HepG2 (cell line): Measurements from ENCODE around the gene SNPH. TPM values are rescaled to one million over a fixed set of nuclear protein-coding genes. Genes with fewer than 3 reads are reported as not detected.

Experiments used
- ATAC-seq: fragments of 200-7000 bp; cut with Tn5 transposase; 3 replicates; pipeline ENCODE4 v1.9.1; 2020; ENCODE audit warnings: mild to moderate bottlenecking, moderate library complexity
- BruUV-seq: library from RNA; stranded (reverse); fragments of 400-500 nt; replicated peaks from 2 replicates; lab custom pipeline; 2021; lab: Mats Ljungman, UMichigan
- CTCF ChIA-PET: fragments of 300-600 bp; formaldehyde crosslinking; extraction: SDS; loops from one replicate; lab custom pipeline; 2021; ENCODE audit warnings: low total read pairs, inconsistent platforms, low intra/inter-chr PET ratio; lab: Yijun Ruan, JAX
- POLR2A ChIA-PET: fragments of 350-600 bp; sonication (Branson Sonifier 250); formaldehyde crosslinking; loops from one replicate; lab custom pipeline; 2020; ENCODE audit warnings: antibody characterized with exemption, inconsistent platforms; lab: Yijun Ruan, JAX
- DNase-seq: peaks from one replicate; pipeline ENCODE4 v3.0.0-alpha.2; 2015; ENCODE audit warnings: low spot score
- FAIRE-seq: peaks from 3 replicates; lab custom pipeline; 2011; peaks lifted over from hg19 to GRCh38; lab: Jason Lieb, UNC
- H2AFZ ChIP-seq: one replicate; pipeline ENCODE4 v1.6.1; 2011; ENCODE audit warnings: low read length, inconsistent platforms
- H3K27ac ChIP-seq: fragments of 300-600 bp; 3 replicates; pipeline ENCODE4 v1.8.0; 2011; ENCODE audit warnings: mixed run types, mild to moderate bottlenecking, mixed read lengths, low read length, inconsistent platforms; ENCODE audit not compliant: insufficient read depth; ENCODE audit errors: extremely low read length
- H3K27me3 ChIP-seq, 2 experiments: fragments of 200-600 bp in 1 of 2; 2 replicates in 1 of 2; 3 replicates in 1 of 2; pipeline versions ENCODE4 v1.6.0 to v1.8.0; 2011; ENCODE audit warnings: low read length in 2 of 2, mild to moderate bottlenecking in 2 of 2, moderate library complexity in 2 of 2, inconsistent platforms in 1 of 2; ENCODE audit not compliant: insufficient read depth in 2 of 2, control insufficient read depth in 1 of 2
- H3K36me3 ChIP-seq, 2 experiments: fragments of 200-600 bp in 1 of 2; replicated peaks in 1 of 2; 2 replicates in 1 of 2; 3 replicates in 1 of 2; pipeline versions ENCODE4 v1.5.1 to v1.8.0; 2011; ENCODE audit warnings: low read length in 2 of 2, inconsistent platforms in 1 of 2; ENCODE audit not compliant: insufficient read depth in 2 of 2, control insufficient read depth in 1 of 2
- H3K4me1 ChIP-seq: 2 replicates; pipeline ENCODE4 v1.5.1; 2012; ENCODE audit warnings: low read length, inconsistent platforms; ENCODE audit not compliant: insufficient read depth
- H3K4me2 ChIP-seq: 2 replicates; pipeline ENCODE4 v1.6.0; 2011; ENCODE audit warnings: low read depth, low read length, inconsistent platforms
- H3K4me3 ChIP-seq, 3 experiments: fragments of 200-600 bp in 1 of 3; sonication (generic), shearing (Covaris generic) in 1 of 3; replicated peaks in 1 of 3; 2 replicates each; pipeline ENCODE4 v1.5.1; 2011 to 2016; ENCODE audit warnings: low read length in 3 of 3, inconsistent platforms in 2 of 3, low read depth in 2 of 3, mild to moderate bottlenecking in 2 of 3, control low read depth in 1 of 3, mixed read lengths in 1 of 3; ENCODE audit not compliant: insufficient read depth in 1 of 3
- H3K79me2 ChIP-seq: one replicate; pipeline ENCODE4 v1.6.1; 2011; ENCODE audit warnings: low read length, inconsistent platforms; ENCODE audit not compliant: insufficient read depth
- H3K9ac ChIP-seq: 2 replicates; pipeline ENCODE4 v1.6.0; 2011; ENCODE audit warnings: mild to moderate bottlenecking, low read depth, low read length, inconsistent platforms; ENCODE audit not compliant: insufficient read depth
- H3K9me3 ChIP-seq: 2 replicates; pipeline ENCODE4 v1.5.1; 2012; ENCODE audit warnings: mild to moderate bottlenecking, low read length
- H4K20me1 ChIP-seq: 2 replicates; pipeline ENCODE4 v1.6.0; 2011; ENCODE audit warnings: inconsistent platforms, mild to moderate bottlenecking, low read length, moderate library complexity; ENCODE audit not compliant: insufficient read depth
- ATF7 ChIP-seq, 2 experiments: fragments of 450-650 bp in 1 of 2; sonication (generic) in 1 of 2; formaldehyde crosslinking in 1 of 2; IDR thresholded peaks; 2 replicates each; pipeline versions ENCODE4 v1.4.0 to v1.6.1; 2016 to 2020; ENCODE audit warnings: antibody characterized with exemption in 1 of 2, mild to moderate bottlenecking in 1 of 2, missing genetic modification reagents in 1 of 2
- FOXP1 ChIP-seq, 2 experiments: fragments of 450-650 bp in 1 of 2; IDR thresholded peaks; 2 replicates each; pipeline ENCODE4 v1.6.1; 2017 to 2018; ENCODE audit warnings: antibody characterized with exemption in 1 of 2
- HCFC1 ChIP-seq: fragments of 150-350 bp; IDR thresholded peaks from 2 replicates; pipeline ENCODE4 v1.6.1; 2014; ENCODE audit warnings: low read depth, low read length
- KAT7 ChIP-seq: IDR thresholded peaks from 2 replicates; pipeline ENCODE4 v1.6.1; 2018; ENCODE audit warnings: borderline replicate concordance, missing compliant biosample characterization
- POLR2G ChIP-seq: fragments of 200-400 bp; formaldehyde crosslinking; IDR thresholded peaks from 2 replicates; pipeline ENCODE4 v1.6.1; 2018; ENCODE audit warnings: mild to moderate bottlenecking, low read depth, low read length, moderate library complexity
- SRY ChIP-seq: sonication (generic); formaldehyde crosslinking; IDR thresholded peaks from 2 replicates; pipeline ENCODE4 v1.8.0; 2022; ENCODE audit warnings: mild to moderate bottlenecking, missing genetic modification reagents
- TMF1 ChIP-seq: sonication (generic); formaldehyde crosslinking; IDR thresholded peaks from 2 replicates; pipeline ENCODE4 v1.8.1; 2022; ENCODE audit warnings: low read depth, missing genetic modification reagents
- ZBTB7A ChIP-seq: sonication (generic); formaldehyde crosslinking; IDR thresholded peaks from 2 replicates; pipeline ENCODE4 v1.8.0; 2022; ENCODE audit warnings: mild to moderate bottlenecking, missing genetic modification reagents
- ZMAT3 ChIP-seq: sonication (generic); formaldehyde crosslinking; conservative IDR thresholded peaks from 2 replicates; pipeline ENCODE4 v1.7.0; 2021; ENCODE audit warnings: missing genetic modification reagents
- ZNF326 ChIP-seq: sonication (generic); formaldehyde crosslinking; IDR thresholded peaks from 2 replicates; pipeline ENCODE4 v1.4.0; 2020; ENCODE audit warnings: missing genetic modification reagents, borderline replicate concordance
- ZNF432 ChIP-seq: sonication (generic); formaldehyde crosslinking; IDR thresholded peaks from 2 replicates; pipeline ENCODE4 v1.5.0; 2020; ENCODE audit warnings: missing genetic modification reagents, mild to moderate bottlenecking, borderline replicate concordance
- ZNF484 ChIP-seq: sonication (generic); formaldehyde crosslinking; IDR thresholded peaks from 2 replicates; pipeline ENCODE4 v1.5.1; 2020; ENCODE audit warnings: mild to moderate bottlenecking, low read depth, missing genetic modification reagents, borderline replicate concordance
- ZNF576 ChIP-seq: sonication (generic); formaldehyde crosslinking; IDR thresholded peaks from 2 replicates; pipeline ENCODE4 v1.4.0; 2020; ENCODE audit warnings: mild to moderate bottlenecking, missing genetic modification reagents
- ZNF652 ChIP-seq: IDR thresholded peaks from 2 replicates; pipeline ENCODE4 v1.6.1; 2016; ENCODE audit warnings: low read depth, borderline replicate concordance
- ZNF747 ChIP-seq: sonication (generic); formaldehyde crosslinking; IDR thresholded peaks from 2 replicates; pipeline ENCODE4 v1.8.1; 2023; ENCODE audit warnings: missing genetic modification reagents, mild to moderate bottlenecking, borderline replicate concordance
- ZNF75D ChIP-seq: sonication (generic); formaldehyde crosslinking; IDR thresholded peaks from 2 replicates; pipeline ENCODE4 v1.8.1; 2023; ENCODE audit warnings: missing genetic modification reagents, mild to moderate bottlenecking, borderline replicate concordance
- ZNF761 ChIP-seq: sonication (generic); formaldehyde crosslinking; conservative IDR thresholded peaks from 2 replicates; pipeline ENCODE4 v1.4.0; 2020; ENCODE audit warnings: mild to moderate bottlenecking, missing genetic modification reagents
- ZNF841 ChIP-seq: sonication (generic); formaldehyde crosslinking; IDR thresholded peaks from 2 replicates; pipeline ENCODE4 v1.8.1; 2023; ENCODE audit warnings: missing genetic modification reagents, borderline replicate concordance
- WGBS: methylation state at CpG from one replicate; pipeline ENCODE4 v1.1.6; 2017; ENCODE audit warnings: low lambda C conversion rate; 5-methylcytosine and 5-hydroxymethylcytosine counted together
- in situ Hi-C: cut with HindIII; loops from 2 replicates; pipeline ENCODE4 v1.10.0; 2017; ENCODE audit warnings: low pct_unique_long_range_greater_than_20kb; ENCODE audit not compliant: extremely low pct_ligation_motif_present
- intact Hi-C: fragments of 100-400 bp; cut with micrococcal nuclease; formaldehyde crosslinking; loops from one replicate; pipeline ENCODE4 v1.10.0; 2022; ENCODE audit not compliant: unreplicated experiment
- polyA plus RNA-seq, 8 experiments: library from polyadenylated mRNA; depleted of rRNA in 3 of 8; stranded (reverse) in 7 of 8; unstranded in 1 of 8; fragments of >200 nt; fragmentation: Illumina TruSeq in 4 of 8; extraction: Trizol in 4 of 8; gene quantifications; 2 replicates each; pipeline versions ENCODE4 v1.2.1 to v1.2.3, GENCODE V29; 2011 to 2016; ENCODE audit warnings: low read depth in 4 of 8, missing spikeins in 1 of 8, mixed read lengths in 1 of 8; ENCODE audit not compliant: insufficient read depth in 1 of 8
- total RNA-seq, 5 experiments: library from RNA; depleted of rRNA; stranded (reverse); fragments of >200 nt; fragmentation: Illumina TruSeq; extraction: Trizol; gene quantifications; 2 replicates each; pipeline ENCODE4 v1.2.3, GENCODE V29; 2016; ENCODE audit warnings: low read depth in 1 of 5
- TF ChIP-seq, protein P1 (sequence below): sonication (generic); formaldehyde crosslinking; IDR thresholded peaks from 2 replicates; pipeline ENCODE4 v1.5.0; 2020; ENCODE audit warnings: missing genetic modification reagents

SNPH gene
- total and polyA plus RNA-seq, 2 of the 13 experiments (the other 11 are each of a cell fraction or from before 2014, with no cell fraction given) = 0.09 TPM; not detected in 1

DNA sequence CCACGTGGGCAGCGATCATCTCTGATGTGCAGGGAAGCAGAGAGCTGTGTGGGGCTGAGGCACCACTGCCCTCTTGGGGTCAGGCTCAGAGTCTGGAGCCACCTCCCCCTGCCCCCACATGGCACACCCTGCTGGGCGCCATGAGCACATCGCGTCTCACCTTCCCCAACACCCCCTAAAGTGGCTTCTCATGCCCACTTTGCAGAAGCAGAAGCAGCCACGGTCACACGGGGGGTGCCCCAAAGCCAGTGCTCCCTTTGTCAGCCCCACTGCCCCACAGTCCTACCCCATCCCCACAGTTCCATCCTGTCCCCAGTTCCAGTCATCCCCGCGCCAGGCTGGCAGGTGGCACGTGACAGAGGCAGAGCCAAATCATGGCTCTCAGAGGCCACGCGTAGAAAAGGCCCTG, 43.3 kb downstream of the SNPH start:
- Histone ChIP-seq H4K20me1 (no peaks in the 10 kb centered on the region), H3K9me3 (no peaks in the 10 kb centered on the region), H3K27ac (no peak overlapping the region), H3K4me1 (0 out of 2 replicates have a peak, but pooled peaks cover 6% of the 10 kb centered on the region), H3K4me2 (no peak overlapping the region), H3K4me3 (no peak overlapping the region), H3K27me3 (peaks cover 10 to 23% of the 10 kb centered on the region in 2 experiments; a peak in 4 of 5 replicates), H3K9ac (no peak overlapping the region), H2AFZ (no peak overlapping the region), H3K36me3 (no peaks in the 10 kb centered on the region), H3K79me2 (no peaks in the 10 kb centered on the region)
- BruUV-seq = no TSS peak
- in situ Hi-C loops = no loop called here
- intact Hi-C loops = no loop called here
- FAIRE-seq (no peak), DNase-seq (no peak), ATAC-seq (no peak)
- 75% methylated on average over 11 of the region's 12 CpGs for WGBS
- ChIA-PET CTCF (interaction anchor here (1.1 kb wide), 1 partner anchor 128 kb away, joined by 3 read pairs; no protein-coding TSS in a partner anchor), POLR2A (interaction anchor here (1.8 kb wide), 1 partner anchor 16 kb away, joined by 7 read pairs; no protein-coding TSS in a partner anchor)
- no peak for TF ChIP-seq ZNF841 (CRISPR knock-in tag)
- TF ChIP-seq ZNF652 (CRISPR knock-in tag) = no peak
- TF ChIP-seq HCFC1 = no peak
- no peak for TF ChIP-seq ZNF747
- no peak for TF ChIP-seq TMF1 (CRISPR knock-in tag)
- no peak for TF ChIP-seq ZNF484

GRCh38 chr20:1310071-1310470, 44.0 kb downstream of the SNPH start:
- no peak overlapping the region for H3K4me3 ChIP-seq
- no peak overlapping the region for H3K27ac ChIP-seq
- no peak for FAIRE-seq
- H3K4me1 ChIP-seq = 0 out of 2 replicates have a peak, but pooled peaks cover 6% of the 10 kb centered on the region
- no peaks in the 10 kb centered on the region for H4K20me1 ChIP-seq
- H3K4me2 ChIP-seq = no peak overlapping the region
- ChIA-PET CTCF (interaction anchor here (1.1 kb wide), 1 partner anchor 128 kb away, joined by 3 read pairs; no protein-coding TSS in a partner anchor), POLR2A (no interaction called here)
- WGBS = 12% methylated on average over 9 of the region's 9 CpGs
- ATAC-seq = no peak
- H3K9me3 ChIP-seq = no peaks in the 10 kb centered on the region
- peaks cover 9 to 18% of the 10 kb centered on the region in 2 experiments; a peak in 4 of 5 replicates for H3K27me3 ChIP-seq
- in situ Hi-C loops (loop anchor here (5.0 kb wide), 1 partner anchor 132 kb away; no protein-coding TSS in a partner anchor), intact Hi-C loops (no loop called here)
- H3K79me2 ChIP-seq = no peaks in the 10 kb centered on the region
- H3K9ac ChIP-seq = no peak overlapping the region
- H2AFZ ChIP-seq = no peak overlapping the region
- H3K36me3 ChIP-seq = no peaks in the 10 kb centered on the region
- no peak for DNase-seq
- BruUV-seq = no TSS peak
- TF ChIP-seq KAT7 (CRISPR knock-in tag) = no peak
- TF ChIP-seq, protein P1, sequence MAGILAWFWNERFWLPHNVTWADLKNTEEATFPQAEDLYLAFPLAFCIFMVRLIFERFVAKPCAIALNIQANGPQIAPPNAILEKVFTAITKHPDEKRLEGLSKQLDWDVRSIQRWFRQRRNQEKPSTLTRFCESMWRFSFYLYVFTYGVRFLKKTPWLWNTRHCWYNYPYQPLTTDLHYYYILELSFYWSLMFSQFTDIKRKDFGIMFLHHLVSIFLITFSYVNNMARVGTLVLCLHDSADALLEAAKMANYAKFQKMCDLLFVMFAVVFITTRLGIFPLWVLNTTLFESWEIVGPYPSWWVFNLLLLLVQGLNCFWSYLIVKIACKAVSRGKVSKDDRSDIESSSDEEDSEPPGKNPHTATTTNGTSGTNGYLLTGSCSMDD (CRISPR knock-in tag) = no peak
- no peak for TF ChIP-seq ZNF432
- TF ChIP-seq ZNF75D = no peak
- TF ChIP-seq ZNF576 (CRISPR knock-in tag) = no peak
- TF ChIP-seq ZNF326 (CRISPR knock-in tag) = no peak
- no peak for TF ChIP-seq SRY (CRISPR knock-in tag)
- TF ChIP-seq ZMAT3 = no peak
- TF ChIP-seq ZNF761 (CRISPR knock-in tag) = no peak
- TF ChIP-seq ZBTB7A (CRISPR knock-in tag) = no peak
- no peak for TF ChIP-seq ATF7 (IDR thresholded peaks at IDR 0.05)
- TF ChIP-seq ATF7 (CRISPR knock-in tag; IDR thresholded peaks at IDR 0.05) = no peak
- no peak for TF ChIP-seq FOXP1 (IDR thresholded peaks at IDR 0.05)
- no peak for TF ChIP-seq FOXP1 (CRISPR knock-in tag; IDR thresholded peaks at IDR 0.05)
- TF ChIP-seq POLR2G = no peak
